H1 (cell line): Measurements from ENCODE around the gene RAN. TPM values are rescaled to one million over a fixed set of nuclear protein-coding genes. Genes with fewer than 3 reads are reported as not detected.

ENCODE experiments used
- CTCF ChIA-PET: fragments of 300-600 bp; sonication (Branson Sonifier 250); formaldehyde crosslinking; loops from one replicate; lab custom pipeline; 2021; ENCODE audit not compliant: partially characterized antibody; lab: Charles Lee
- POLR2A ChIA-PET: fragments of 300-600 bp; sonication (Branson Sonifier 250); formaldehyde crosslinking; loops from one replicate; lab custom pipeline; 2021; ENCODE audit warnings: inconsistent platforms; ENCODE audit not compliant: partially characterized antibody; lab: Charles Lee
- DNase-seq, 2 experiments: peaks; one replicate each; pipeline versions ENCODE4 v3.0.0 to v3.0.0-alpha.2; 2010 to 2022; ENCODE audit warnings: low spot score in 2 of 2, low read depth in 1 of 2, mixed read lengths in 1 of 2
- FAIRE-seq: peaks from 2 replicates; lab custom pipeline; 2011; peaks lifted over from hg19 to GRCh38; lab: Jason Lieb, UNC
- H2AFZ ChIP-seq: 2 replicates; pipeline ENCODE4 v1.8.1; 2012; ENCODE audit warnings: low read length, inconsistent platforms
- H2AK5ac ChIP-seq: 2 replicates; pipeline ENCODE4 v1.6.1; 2013; ENCODE audit warnings: low read depth, low read length
- H2BK120ac ChIP-seq: replicated peaks from 2 replicates; pipeline ENCODE3; 2013; ENCODE audit warnings: low read depth, low read length, inconsistent platforms
- H2BK12ac ChIP-seq: 2 replicates; pipeline ENCODE4 v1.6.1; 2013; ENCODE audit warnings: low read depth, low read length
- H2BK15ac ChIP-seq: 2 replicates; pipeline ENCODE4 v1.6.1; 2013; ENCODE audit warnings: low read length
- H2BK20ac ChIP-seq: 2 replicates; pipeline ENCODE4 v1.6.1; 2013; ENCODE audit warnings: low read length
- H2BK5ac ChIP-seq: 2 replicates; pipeline ENCODE4 v1.6.1; 2013; ENCODE audit warnings: low read depth, low read length
- H3K14ac ChIP-seq: 2 replicates; pipeline ENCODE4 v1.6.1; 2013; ENCODE audit warnings: inconsistent platforms; ENCODE audit not compliant: insufficient read length
- H3K18ac ChIP-seq: 2 replicates; pipeline ENCODE4 v1.6.1; 2013; ENCODE audit warnings: low read length; ENCODE audit errors: extremely low read depth
- H3K23ac ChIP-seq: 2 replicates; pipeline ENCODE4 v1.6.1; 2013; ENCODE audit warnings: inconsistent platforms; ENCODE audit not compliant: insufficient read length
- H3K23me2 ChIP-seq: 2 replicates; pipeline ENCODE4 v1.6.1; 2013; ENCODE audit warnings: low read depth, low read length
- H3K27ac ChIP-seq: 2 replicates; pipeline ENCODE4 v1.6.1; 2011; ENCODE audit warnings: low read depth, low read length, inconsistent platforms
- H3K27me3 ChIP-seq, 4 experiments: replicated peaks in 1 of 4; 1 replicate in 1 of 4; 2 replicates in 3 of 4; pipeline versions ENCODE4 v1.6.1 to v1.8.1; 2011 to 2013; ENCODE audit warnings: low read length in 3 of 4, mild to moderate bottlenecking in 3 of 4, inconsistent platforms in 2 of 4, mixed read lengths in 2 of 4, moderate library complexity in 1 of 4; ENCODE audit not compliant: control insufficient read depth in 3 of 4, insufficient read depth in 3 of 4; ENCODE audit errors: extremely low read depth in 1 of 4
- H3K36me3 ChIP-seq, 4 experiments: 2 replicates each; pipeline versions ENCODE4 v1.6.1 to v1.8.1; 2011 to 2013; ENCODE audit warnings: mild to moderate bottlenecking in 4 of 4, low read length in 3 of 4, moderate library complexity in 2 of 4, control low read depth in 1 of 4, inconsistent platforms in 1 of 4; ENCODE audit not compliant: insufficient read depth in 4 of 4, control insufficient read depth in 2 of 4
- H3K4ac ChIP-seq: replicated peaks from 2 replicates; pipeline ENCODE3; 2013; ENCODE audit warnings: low read length, low read depth, mixed read lengths, inconsistent platforms; ENCODE audit not compliant: insufficient read length
- H3K4me1 ChIP-seq, 4 experiments: replicated peaks in 1 of 4; 1 replicate in 1 of 4; 2 replicates in 3 of 4; pipeline versions ENCODE4 v1.6.1 to v1.8.1; 2011 to 2013; ENCODE audit warnings: low read length in 3 of 4, inconsistent platforms in 2 of 4, mixed read lengths in 1 of 4; ENCODE audit not compliant: insufficient read depth in 4 of 4, control insufficient read depth in 3 of 4
- H3K4me2 ChIP-seq, 2 experiments: 2 replicates each; pipeline versions ENCODE4 v1.6.1 to v1.8.1; 2011 to 2013; ENCODE audit warnings: low read depth in 2 of 2, low read length in 2 of 2, control low read depth in 1 of 2, inconsistent platforms in 1 of 2, mild to moderate bottlenecking in 1 of 2; ENCODE audit not compliant: insufficient read depth in 1 of 2
- H3K4me3 ChIP-seq, 4 experiments: fragments of 200-600, 300-600 bp in 1 of 4; sonication (generic), shearing (Covaris generic), sonication (Bioruptor Twin) in 1 of 4; 2 replicates each; pipeline versions ENCODE4 v1.5.1 to v1.8.1; 2011 to 2016; ENCODE audit warnings: low read length in 4 of 4, low read depth in 3 of 4, control low read depth in 2 of 4, inconsistent platforms in 2 of 4, mild to moderate bottlenecking in 2 of 4, mixed read lengths in 1 of 4, moderate library complexity in 1 of 4; ENCODE audit not compliant: insufficient read depth in 2 of 4; ENCODE audit errors: extremely low read depth in 1 of 4
- H3K56ac ChIP-seq: replicated peaks from 2 replicates; pipeline ENCODE3; 2013; ENCODE audit warnings: low read depth, mild to moderate bottlenecking, mixed read lengths, low read length, inconsistent platforms; ENCODE audit not compliant: insufficient read length
- H3K79me1 ChIP-seq: 2 replicates; pipeline ENCODE4 v1.6.1; 2013; ENCODE audit warnings: low read depth, low read length, control low read depth
- H3K79me2 ChIP-seq, 2 experiments: 2 replicates each; pipeline versions ENCODE4 v1.6.1 to v1.8.1; 2012 to 2013; ENCODE audit warnings: low read length in 2 of 2, mild to moderate bottlenecking in 2 of 2, inconsistent platforms in 1 of 2; ENCODE audit not compliant: insufficient read depth in 2 of 2, control insufficient read depth in 1 of 2
- H3K9ac ChIP-seq, 4 experiments: replicated peaks in 1 of 4; 1 replicate in 1 of 4; 2 replicates in 3 of 4; pipeline versions ENCODE4 v1.6.1 to v1.8.1; 2011 to 2013; ENCODE audit warnings: low read depth in 3 of 4, low read length in 3 of 4, control low read depth in 2 of 4, mild to moderate bottlenecking in 2 of 4, moderate library complexity in 2 of 4, inconsistent platforms in 1 of 4; ENCODE audit errors: extremely low read depth in 1 of 4
- H3K9me3 ChIP-seq, 2 experiments: 2 replicates each; pipeline versions ENCODE4 v1.6.1 to v1.8.1; 2012 to 2013; ENCODE audit warnings: mild to moderate bottlenecking in 2 of 2, moderate library complexity in 2 of 2, control low read depth in 1 of 2, inconsistent platforms in 1 of 2, low read depth in 1 of 2, low read length in 1 of 2, mixed read lengths in 1 of 2; ENCODE audit not compliant: insufficient read depth in 2 of 2
- H4K20me1 ChIP-seq, 2 experiments: replicated peaks in 1 of 2; 2 replicates each; pipeline versions ENCODE3 to v1.8.1; 2011 to 2013; ENCODE audit warnings: inconsistent platforms in 2 of 2, low read length in 2 of 2, mild to moderate bottlenecking in 1 of 2; ENCODE audit not compliant: insufficient read depth in 2 of 2, control insufficient read depth in 1 of 2
- H4K5ac ChIP-seq: 2 replicates; pipeline ENCODE4 v1.6.1; 2013; ENCODE audit warnings: low read length, low read depth, mixed read lengths, inconsistent platforms; ENCODE audit not compliant: insufficient read length
- H4K8ac ChIP-seq: 2 replicates; pipeline ENCODE4 v1.8.0; 2013; ENCODE audit warnings: mild to moderate bottlenecking, moderate library complexity, low read length, inconsistent platforms; ENCODE audit not compliant: insufficient read depth; ENCODE audit errors: extremely low read depth
- H4K91ac ChIP-seq: replicated peaks from 2 replicates; pipeline ENCODE3; 2013; ENCODE audit warnings: low read length, mixed read lengths, inconsistent platforms; ENCODE audit not compliant: insufficient read length
- BRCA1 ChIP-seq: IDR thresholded peaks from 2 replicates; pipeline ENCODE4 v1.6.1; 2012; ENCODE audit warnings: low read depth, low read length, improper control_type of control experiment
- CEBPB ChIP-seq: IDR thresholded peaks from 2 replicates; pipeline ENCODE4 v1.6.1; 2012; ENCODE audit warnings: low read depth, low read length
- E2F6 ChIP-seq: IDR thresholded peaks from 2 replicates; pipeline ENCODE4 v1.6.1; 2012; ENCODE audit warnings: inconsistent platforms
- EP300 ChIP-seq, 2 experiments: IDR thresholded peaks; 1 replicate in 1 of 2; 2 replicates in 1 of 2; pipeline ENCODE4 v1.6.1; 2011 to 2012; ENCODE audit warnings: low read depth in 2 of 2, low read length in 2 of 2, mild to moderate bottlenecking in 2 of 2, borderline replicate concordance in 1 of 2, inconsistent platforms in 1 of 2, moderate library complexity in 1 of 2
- GABPA ChIP-seq: IDR thresholded peaks from 2 replicates; pipeline ENCODE4 v1.6.1; 2011; ENCODE audit warnings: mild to moderate bottlenecking, low read length, moderate library complexity, borderline replicate concordance; ENCODE audit not compliant: insufficient read depth
- JUN ChIP-seq: IDR thresholded peaks from 2 replicates; pipeline ENCODE4 v1.6.1; 2011; ENCODE audit warnings: low read depth, mild to moderate bottlenecking, improper control_type of control experiment, low read length
- JUND ChIP-seq: IDR thresholded peaks from 2 replicates; pipeline ENCODE4 v1.6.1; 2011; ENCODE audit warnings: mild to moderate bottlenecking, improper control_type of control experiment, low read length
- POLR2A ChIP-seq, 2 experiments: IDR thresholded peaks; 1 replicate in 1 of 2; 2 replicates in 1 of 2; pipeline ENCODE4 v1.6.1; 2011; ENCODE audit warnings: low read depth in 2 of 2, low read length in 2 of 2, mild to moderate bottlenecking in 2 of 2; ENCODE audit errors: control extremely low read depth in 1 of 2
- POU5F1 ChIP-seq: IDR thresholded peaks from 2 replicates; pipeline ENCODE4 v1.6.1; 2011; ENCODE audit warnings: low read depth, mild to moderate bottlenecking, low read length, moderate library complexity
- RAD21 ChIP-seq, 2 experiments: IDR thresholded peaks in 1 of 2; conservative IDR thresholded peaks in 1 of 2; 2 replicates each; pipeline ENCODE4 v1.6.1; 2011; ENCODE audit warnings: low read depth in 2 of 2, low read length in 2 of 2, improper control_type of control experiment in 1 of 2, inconsistent platforms in 1 of 2, mild to moderate bottlenecking in 1 of 2, moderate library complexity in 1 of 2
- SAP30 ChIP-seq: fragments of 300-600 bp; sonication (generic); IDR thresholded peaks from 2 replicates; pipeline ENCODE4 v1.7.1; 2012; ENCODE audit warnings: low read length, moderate library complexity, mild to moderate bottlenecking, inconsistent platforms; ENCODE audit not compliant: insufficient read depth, insufficient replicate concordance
- SUZ12 ChIP-seq: fragments of 200-600 bp; sonication (generic); IDR thresholded peaks from 2 replicates; pipeline ENCODE4 v1.6.1; 2012; ENCODE audit warnings: mild to moderate bottlenecking, inconsistent platforms, low read length, moderate library complexity, mixed read lengths
- TEAD4 ChIP-seq: IDR thresholded peaks from 2 replicates; pipeline ENCODE4 v1.6.1; 2012; ENCODE audit warnings: low read depth, low read length, inconsistent platforms, mixed read lengths
- WGBS, 2 experiments: shearing (Covaris generic) in 1 of 2; methylation state at CpG; one replicate each; pipeline versions ENCODE4 v1.1.6 to v1.1.7; 2013 to 2015; ENCODE audit warnings: low lambda C conversion rate in 2 of 2, mixed read lengths in 2 of 2, inconsistent platforms in 1 of 2, low coverage in 1 of 2, missing lambda C conversion rate in 1 of 2; ENCODE audit not compliant: insufficient replicate concordance in 2 of 2, insufficient coverage in 1 of 2, insufficient read length in 1 of 2; ENCODE audit errors: extremely low coverage in 1 of 2, missing lambda C conversion rate in 1 of 2; 5-methylcytosine and 5-hydroxymethylcytosine counted together
- polyA plus RNA-seq, 7 experiments: library from polyadenylated mRNA; depleted of rRNA in 3 of 7; stranded (reverse) in 5 of 7; unstranded in 2 of 7; fragments of >200 nt in 5 of 7; fragments of 200-250 nt in 2 of 7; gene quantifications; 1 replicate in 5 of 7; 2 replicates in 1 of 7; 4 replicates in 1 of 7; pipeline versions ENCODE4 v1.2.1 to v1.2.3, GENCODE V29; 2011 to 2013; ENCODE audit warnings: missing spikeins in 2 of 7, mixed read lengths in 2 of 7
- total RNA-seq: library from RNA; stranded (reverse); fragmentation: NEBNext Ultra II Directional; extraction: Animal tissue kit (Norgen Biotek cat#: 25700); gene quantifications from 2 replicates; pipeline ENCODE4 v1.2.1, GENCODE V29; 2021

Gene RAN
- total and polyA plus RNA-seq, 2 of the 8 experiments (the other 6 are each of a cell fraction or from before 2014, with no cell fraction given), result 2,064 to 2,203 TPM

- Histone ChIP-seq H4K8ac (no peak overlapping the region), H2BK12ac (no peak overlapping the region), H3K23ac (no peak overlapping the region), H4K5ac (no peak overlapping the region), H3K14ac (no peak overlapping the region), H3K4ac (no peak overlapping the region), H3K79me2 (no peaks in the 10 kb centered on the region), H3K4me3 (no peak overlapping the region), H3K23me2 (no peaks in the 10 kb centered on the region), H2AFZ (no peak overlapping the region), H3K9ac (no peak overlapping the region), H2BK15ac (no peak overlapping the region), H3K4me1 (peaks cover 6 to 7% (median 6%) of the 10 kb centered on the region in 4 experiments; a peak in 5 of 7 replicates), H2BK5ac (no peak overlapping the region), H2AK5ac (no peak overlapping the region), H4K20me1 (no peaks in the 10 kb centered on the region), H3K36me3 (no peaks in the 10 kb centered on the region), H3K27ac (no peak overlapping the region), H3K27me3 (no peaks in the 10 kb centered on the region), H3K18ac (no peak overlapping the region), H4K91ac (no peak overlapping the region), H3K79me1 (no peaks in the 10 kb centered on the region), H2BK120ac (no peak overlapping the region), H3K56ac (no peak overlapping the region), H3K9me3 (no peaks in the 10 kb centered on the region), H3K4me2 (no peak overlapping the region), H2BK20ac (no peak overlapping the region)
- DNase-seq (no peak), FAIRE-seq (no peak)
- WGBS, 2 experiments, result 92% methylated on average over 4 of the region's 4 CpGs; no CpG with 5 or more reads in 1 of the 2 experiments
- ChIA-PET CTCF (interaction anchor here (0.6 to 4.0 kb wide), 7 partner anchors 11 to 86 kb away, joined by 3 to 33 read pairs (median 11); no protein-coding TSS in a partner anchor), POLR2A (interaction anchor here (1.3 to 8.1 kb wide), 3 partner anchors 10 to 21 kb away, joined by 3 to 86 read pairs (median 33); no protein-coding TSS in a partner anchor)
- TF ChIP-seq EP300 (IDR thresholded peaks at IDR 0.05; ENCODE audit: borderline replicate concordance in 1 of 2, low read depth in 2 of 2, low read length in 2 of 2), result no peak
- no peak for TF ChIP-seq TEAD4
- no peak for TF ChIP-seq POLR2A (IDR thresholded peaks at IDR 0.05; ENCODE audit: control extremely low read depth in 1 of 2, low read depth in 2 of 2, low read length in 2 of 2)
- TF ChIP-seq SAP30, result no peak
- TF ChIP-seq RAD21 (IDR thresholded peaks at IDR 0.05 in 1 of 2, conservative IDR thresholded peaks at IDR 0.05 in 1 of 2; ENCODE audit: low read depth in 2 of 2, low read length in 2 of 2), result no peak
- no peak for TF ChIP-seq JUN
- TF ChIP-seq SUZ12, result no peak
- TF ChIP-seq BRCA1, result no peak
- no peak for TF ChIP-seq POU5F1
- no peak for TF ChIP-seq E2F6
- no peak for TF ChIP-seq GABPA
- TF ChIP-seq CEBPB, result no peak
- no peak for TF ChIP-seq JUND
Observed at GRCh38 chr12:130856088-130856487, 15.8 kb upstream of the RAN start.
